Stimulated activated CD8-positive, alpha-beta memory T cell treated with anti-CD3 and anti-CD28 coated beads, Interleukin-15, amount 100 ng/mL, for 1 hour (primary cell): ENCODE results near the gene ANKMY1.

Source experiments
- DNase-seq: peaks from one replicate; pipeline ENCODE4 v3.0.0-alpha.2; 2020; ENCODE audit warnings: low read depth

Gene ANKMY1

DNA sequence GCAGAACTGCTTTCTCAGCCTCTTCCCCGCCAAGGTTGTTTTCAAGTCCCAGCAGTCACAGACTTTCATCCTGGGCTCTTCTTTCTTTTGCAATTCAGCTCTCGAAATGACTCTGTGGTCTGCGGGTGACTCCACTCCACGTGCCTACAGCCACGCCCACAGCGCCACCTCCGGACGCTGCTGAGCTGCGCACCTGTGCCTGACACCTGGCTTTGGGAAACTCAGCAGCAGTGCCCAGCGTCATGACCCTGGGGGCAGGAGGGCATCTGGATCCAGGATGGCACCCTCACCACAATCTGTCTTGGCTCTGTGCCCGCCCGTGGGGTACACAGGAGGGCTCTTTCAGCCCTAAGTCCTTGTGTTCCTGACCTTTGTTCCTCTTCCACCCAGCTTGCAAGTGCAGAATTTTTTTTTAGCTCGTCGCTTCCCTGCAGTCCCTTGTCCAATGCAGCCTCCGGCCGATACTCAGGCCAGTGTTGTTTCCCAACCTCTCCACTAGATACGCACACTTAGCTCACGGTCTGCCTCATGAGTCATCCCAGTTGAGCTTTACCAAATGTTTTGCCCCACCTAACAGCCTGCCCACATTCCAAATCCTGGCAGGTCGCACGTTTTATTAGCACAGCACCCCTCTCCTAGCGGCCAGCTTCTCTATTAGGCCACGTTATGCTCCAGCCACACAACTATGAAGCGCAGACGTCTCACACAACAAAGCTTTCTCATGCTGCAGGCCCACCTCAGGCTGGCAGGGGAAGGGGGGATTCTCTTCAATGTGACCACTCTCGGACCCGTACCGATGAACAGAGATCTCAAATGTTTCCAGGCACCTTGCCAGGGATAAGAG is 22.2 kb upstream of the ANKMY1 start:
- DNase-seq, result no peak

DNA sequence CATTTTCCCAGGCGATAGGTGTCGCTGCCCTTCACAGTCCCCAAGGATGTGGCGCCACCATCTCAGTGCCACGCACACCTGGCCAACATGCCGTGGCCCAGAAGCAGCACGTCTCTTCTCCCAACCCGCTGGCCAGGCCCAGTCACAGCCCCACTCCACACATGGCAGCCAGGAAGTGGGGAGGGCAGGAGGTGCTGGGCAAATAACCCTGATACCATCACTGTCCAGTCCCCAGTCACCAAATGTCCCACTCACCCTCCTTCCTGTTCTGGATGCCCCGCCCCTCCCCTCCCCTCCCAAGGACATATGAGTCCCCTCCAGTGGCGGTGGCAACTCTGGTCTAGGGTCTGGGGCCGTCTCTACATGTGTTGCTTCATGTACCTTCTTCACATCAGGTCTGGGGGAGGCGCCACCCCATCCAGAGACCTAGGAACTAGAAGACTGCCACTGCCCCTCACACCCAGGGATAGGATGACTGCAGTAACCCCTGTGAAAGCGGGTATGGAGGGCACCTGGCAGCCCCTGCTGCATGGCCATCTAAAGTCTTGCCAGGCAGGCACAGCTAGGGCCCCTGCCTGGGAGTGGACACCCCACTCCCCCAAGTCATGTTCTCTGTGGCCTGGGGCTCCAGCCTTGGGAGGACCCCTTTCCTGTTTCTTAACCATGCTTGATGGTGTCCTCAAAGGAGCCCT is 21.4 kb upstream of the ANKMY1 start:
- no peak for DNase-seq

DNA sequence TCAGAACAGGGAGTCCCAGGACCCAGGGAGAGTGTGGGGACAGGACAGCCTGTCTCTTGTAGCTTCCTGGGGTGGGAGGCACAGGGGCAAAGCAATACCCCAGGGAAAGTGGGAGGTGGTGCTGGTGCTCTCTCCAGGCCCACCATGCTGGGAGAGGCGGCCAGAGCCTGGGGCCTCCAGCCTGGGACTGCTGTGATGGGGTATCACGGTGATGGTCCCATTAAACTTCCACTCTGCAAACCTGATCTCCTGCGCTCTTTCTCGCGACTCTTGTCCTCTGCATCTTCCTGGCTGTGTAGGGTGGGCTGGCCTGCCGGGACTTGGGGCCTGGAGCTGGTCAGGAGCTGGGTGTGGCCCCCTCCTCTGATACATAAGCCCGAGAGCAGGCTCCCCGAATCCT is 20.7 kb upstream of the ANKMY1 start:
- no peak for DNase-seq

DNA sequence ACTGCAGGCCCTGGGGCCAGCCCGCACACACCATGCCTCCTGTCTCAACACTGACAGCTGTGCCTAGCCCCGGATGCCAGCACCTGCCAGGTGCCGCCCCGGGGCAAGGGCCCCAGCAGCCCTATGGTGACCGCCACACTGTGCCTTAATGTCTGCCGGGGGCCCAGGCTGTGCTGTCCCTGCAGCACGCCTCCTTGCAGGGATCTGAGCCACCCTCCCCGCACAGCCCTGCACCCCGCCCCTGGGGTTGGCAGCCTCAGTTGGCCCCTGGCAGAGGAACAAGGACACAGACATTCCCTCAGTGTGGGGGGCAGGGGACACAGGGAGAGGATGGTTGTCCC is 20.3 kb upstream of the ANKMY1 start:
- no peak for DNase-seq

DNA sequence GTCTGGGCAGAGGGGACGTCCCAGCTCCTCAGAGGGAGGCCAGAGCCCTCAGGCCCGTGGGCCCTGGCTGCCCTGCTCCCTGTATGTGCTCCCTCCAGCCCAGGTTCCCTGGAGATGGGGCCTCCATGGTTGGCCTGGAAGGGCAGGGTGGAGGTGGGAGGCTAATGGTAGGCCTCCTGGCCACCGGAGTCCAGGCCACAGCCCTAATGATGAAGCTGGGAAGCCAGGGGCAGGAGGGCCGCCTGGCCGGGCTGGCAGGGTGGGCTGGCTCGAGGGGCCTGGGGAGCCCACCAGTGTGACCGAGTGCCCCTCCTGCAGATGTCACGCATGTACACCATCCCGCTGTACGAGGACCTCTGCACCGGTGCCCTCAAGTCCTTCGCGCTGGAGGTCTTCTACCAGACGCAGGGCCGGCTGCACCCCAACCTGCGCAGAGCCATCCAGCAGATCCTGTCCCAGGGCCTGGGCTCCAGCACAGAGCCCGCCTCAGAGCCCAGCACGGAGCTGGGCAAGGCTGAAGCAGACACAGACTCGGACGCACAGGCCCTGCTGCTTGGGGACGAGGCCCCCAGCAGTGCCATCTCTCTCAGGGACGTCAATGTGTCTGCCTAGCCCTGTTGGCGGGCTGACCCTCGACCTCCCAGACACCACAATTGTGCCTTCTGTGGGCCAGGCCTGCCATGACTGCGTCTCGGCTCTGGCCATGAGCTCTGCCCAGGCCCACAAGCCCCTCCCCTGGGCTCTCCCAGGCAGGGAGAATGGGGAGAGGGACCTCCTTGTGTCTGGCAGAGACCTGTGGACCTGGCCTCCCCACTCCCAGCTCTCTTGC is 19.7 kb upstream of the ANKMY1 start:
- DNase-seq, result no peak

DNA sequence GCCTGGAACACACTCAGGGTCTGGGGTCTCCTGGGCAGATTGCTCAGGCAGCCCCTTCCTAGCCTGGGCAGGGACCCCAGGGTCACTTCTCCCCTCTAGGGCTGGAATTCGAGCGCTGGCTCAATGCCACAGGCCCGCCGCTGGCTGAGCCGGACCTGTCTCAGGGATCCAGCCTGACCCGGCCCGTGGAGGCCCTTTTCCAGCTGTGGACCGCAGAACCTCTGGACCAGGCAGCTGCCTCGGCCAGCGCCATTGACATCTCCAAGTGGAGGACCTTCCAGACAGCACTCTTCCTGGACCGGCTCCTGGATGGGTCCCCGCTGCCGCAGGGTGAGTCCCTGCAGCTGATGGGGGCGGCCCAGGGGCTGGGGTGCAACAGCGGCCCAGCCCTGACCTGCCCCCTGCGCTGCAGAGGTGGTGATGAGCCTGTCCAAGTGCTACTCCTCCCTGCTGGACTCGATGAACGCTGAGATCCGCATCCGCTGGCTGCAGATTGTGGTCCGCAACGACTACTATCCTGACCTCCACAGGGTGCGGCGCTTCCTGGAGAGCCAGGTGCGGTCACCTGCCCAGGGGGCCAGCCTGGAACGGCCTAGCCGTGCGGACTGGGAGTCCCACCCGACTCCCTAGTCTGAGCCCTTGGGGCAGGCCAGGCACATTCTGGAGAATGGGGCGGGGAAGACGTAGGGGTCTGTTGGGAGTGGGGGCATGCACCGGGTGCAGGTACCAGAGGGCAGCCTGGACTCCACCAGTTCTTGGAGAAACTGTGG is 18.8 kb upstream of the ANKMY1 start:
- DNase-seq, result no peak

DNA sequence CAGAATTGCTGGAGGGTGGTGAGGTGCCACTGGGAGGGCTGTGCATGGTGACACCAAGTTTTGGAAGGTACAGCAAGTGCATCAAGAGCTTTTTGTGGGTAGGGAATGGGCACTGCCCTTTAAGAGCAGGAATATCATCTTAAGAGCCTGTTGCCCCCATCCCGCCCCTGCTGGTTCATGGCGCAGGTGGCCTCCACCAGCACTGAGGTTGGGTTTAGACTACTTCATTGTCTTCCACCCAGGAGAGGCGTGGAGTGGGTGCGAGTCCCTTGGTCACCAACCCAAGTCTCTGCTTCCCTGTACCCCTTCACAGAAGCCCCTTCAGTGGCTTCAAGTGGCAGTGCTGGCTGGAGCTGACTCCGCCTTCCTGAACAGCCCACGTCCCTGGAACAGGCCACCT is 18.2 kb upstream of the ANKMY1 start:
- DNase-seq, result no peak

DNA sequence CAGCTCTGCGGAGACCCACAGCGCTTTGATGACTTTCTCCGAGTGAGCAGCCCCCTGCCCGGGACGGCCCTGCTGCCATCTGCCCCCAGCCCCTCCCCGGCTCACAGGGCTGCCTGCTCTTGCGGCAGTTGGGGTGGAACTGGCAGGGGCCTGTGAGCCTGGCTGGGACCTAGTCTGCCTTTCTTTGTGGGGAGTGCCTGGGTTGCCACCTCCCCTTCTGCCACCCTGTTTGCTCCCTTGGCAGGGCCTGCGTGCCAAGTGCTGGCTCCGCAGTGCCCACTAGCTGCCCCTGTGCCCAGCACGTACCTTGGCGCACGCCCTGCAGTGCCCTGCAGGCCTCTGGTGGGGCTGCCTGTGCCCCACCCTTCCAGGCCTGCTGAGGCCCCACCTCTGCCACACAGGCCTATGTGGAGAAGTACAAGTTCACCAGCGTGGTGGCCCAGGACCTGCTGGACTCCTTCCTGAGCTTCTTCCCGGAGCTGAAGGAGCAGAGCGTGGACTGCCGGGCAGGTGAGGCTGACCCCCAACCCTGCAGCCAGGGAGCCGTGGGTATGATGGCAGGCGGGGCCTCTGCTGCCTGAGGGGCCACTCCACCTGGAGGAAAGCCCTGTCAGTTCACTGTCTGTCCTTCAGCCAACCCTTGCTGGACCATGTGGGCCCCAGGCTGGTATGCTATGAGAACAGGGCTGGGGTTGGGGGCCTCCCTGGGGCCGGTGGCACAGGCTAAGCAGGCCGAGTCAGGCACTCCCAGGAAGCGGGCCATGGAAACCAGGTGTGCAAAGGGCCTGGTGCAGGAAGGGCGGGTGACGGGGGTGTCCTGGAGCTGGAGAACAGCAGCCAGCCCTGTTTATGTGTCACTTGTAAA is 17.5 kb upstream of the ANKMY1 start:
- DNase-seq, result no peak

DNA sequence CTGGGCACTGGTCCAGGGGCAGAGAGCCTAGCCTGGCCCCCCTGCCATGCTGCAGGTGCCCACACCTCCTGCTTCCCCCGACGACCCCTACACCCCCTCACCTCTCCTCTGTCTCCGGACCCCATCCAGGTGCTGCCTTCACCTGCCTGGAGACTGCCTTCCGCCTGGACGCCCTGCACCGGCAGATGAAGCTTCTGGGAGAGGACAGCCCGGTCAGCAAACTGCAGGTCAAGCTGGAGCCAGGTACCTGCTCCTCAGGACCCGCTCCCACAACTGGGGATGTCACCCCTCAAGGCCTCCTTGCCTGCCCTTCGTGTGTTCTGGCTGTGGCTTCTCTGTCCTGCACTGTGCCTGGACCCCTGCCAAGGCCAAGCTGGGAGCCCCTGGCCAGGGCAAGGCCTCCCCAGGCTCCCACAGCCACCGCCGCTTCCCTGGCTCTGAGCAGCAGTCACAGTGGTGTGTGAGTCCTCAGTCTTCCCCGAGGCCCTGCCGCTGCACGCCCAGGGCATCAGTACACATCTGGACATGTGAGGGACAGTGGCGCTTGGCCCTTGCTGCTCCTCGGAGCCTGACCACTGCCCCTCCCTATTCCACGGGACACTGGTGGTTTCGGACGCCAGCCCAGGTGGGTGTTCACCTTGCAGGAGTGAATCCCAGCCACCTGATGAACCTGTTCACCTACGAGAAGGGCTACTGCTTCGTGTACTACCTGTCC is 16.8 kb upstream of the ANKMY1 start:
- no peak for DNase-seq

DNA sequence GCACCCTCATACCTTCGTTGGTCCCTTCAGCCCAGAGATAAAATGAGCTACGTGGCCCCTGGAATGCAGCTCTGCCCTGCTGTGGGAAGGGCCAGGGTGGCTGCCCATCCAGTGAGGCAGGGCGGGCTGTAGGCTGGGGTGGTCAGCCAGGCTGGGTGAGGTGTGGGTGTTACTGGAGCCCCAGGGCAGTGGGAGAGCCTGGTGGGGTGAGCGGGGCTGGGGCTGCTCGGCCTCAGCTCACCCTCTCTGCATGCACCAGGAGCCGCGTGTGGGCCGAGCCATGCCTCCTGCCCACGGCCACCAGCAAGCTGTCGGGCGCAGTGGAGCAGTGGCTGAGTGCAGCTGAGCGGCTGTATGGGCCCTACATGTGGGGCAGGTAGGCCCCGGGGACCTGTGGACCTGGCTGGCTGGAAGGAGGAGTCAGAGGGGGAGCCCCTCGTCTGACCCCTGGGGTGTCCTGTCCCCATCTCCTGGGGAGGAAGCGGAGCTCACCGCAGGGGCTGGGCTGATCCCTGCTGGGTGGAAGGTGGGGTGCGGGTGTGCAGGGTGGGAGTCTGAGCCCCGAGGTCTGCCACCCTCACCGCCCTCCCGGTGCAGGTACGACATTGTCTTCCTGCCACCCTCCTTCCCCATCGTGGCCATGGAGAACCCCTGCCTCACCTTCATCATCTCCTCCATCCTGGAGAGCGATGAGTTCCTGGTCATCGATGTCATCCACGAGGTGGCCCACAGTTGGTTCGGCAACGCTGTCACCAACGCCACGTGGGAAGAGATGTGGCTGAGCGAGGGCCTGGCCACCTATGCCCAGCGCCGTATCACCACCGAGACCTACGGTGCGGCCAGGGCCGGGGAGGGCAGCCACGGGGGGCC is 16.0 kb upstream of the ANKMY1 start:
- no peak for DNase-seq

DNA sequence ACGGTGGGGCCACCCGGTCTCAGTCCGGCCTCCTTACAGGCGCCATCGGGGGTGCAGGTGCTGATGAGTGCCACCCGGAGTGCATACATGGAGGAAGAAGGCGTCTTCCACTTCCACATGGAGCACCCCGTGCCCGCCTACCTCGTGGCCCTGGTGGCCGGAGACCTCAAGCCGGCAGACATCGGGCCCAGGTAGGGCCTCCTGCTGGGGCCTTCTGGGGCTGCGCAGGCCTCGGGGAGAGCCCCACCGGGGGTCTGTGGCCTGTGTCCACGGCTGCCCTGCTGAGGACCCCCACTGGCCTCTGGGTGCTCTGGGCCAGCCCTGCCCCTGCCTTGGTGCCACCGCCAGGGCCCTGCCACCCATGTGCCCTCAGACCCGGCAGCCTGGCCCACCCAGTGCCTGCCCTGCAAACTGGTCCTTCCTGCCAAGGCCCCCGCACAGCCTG is 15.3 kb upstream of the ANKMY1 start:
- DNase-seq, result no peak

DNA sequence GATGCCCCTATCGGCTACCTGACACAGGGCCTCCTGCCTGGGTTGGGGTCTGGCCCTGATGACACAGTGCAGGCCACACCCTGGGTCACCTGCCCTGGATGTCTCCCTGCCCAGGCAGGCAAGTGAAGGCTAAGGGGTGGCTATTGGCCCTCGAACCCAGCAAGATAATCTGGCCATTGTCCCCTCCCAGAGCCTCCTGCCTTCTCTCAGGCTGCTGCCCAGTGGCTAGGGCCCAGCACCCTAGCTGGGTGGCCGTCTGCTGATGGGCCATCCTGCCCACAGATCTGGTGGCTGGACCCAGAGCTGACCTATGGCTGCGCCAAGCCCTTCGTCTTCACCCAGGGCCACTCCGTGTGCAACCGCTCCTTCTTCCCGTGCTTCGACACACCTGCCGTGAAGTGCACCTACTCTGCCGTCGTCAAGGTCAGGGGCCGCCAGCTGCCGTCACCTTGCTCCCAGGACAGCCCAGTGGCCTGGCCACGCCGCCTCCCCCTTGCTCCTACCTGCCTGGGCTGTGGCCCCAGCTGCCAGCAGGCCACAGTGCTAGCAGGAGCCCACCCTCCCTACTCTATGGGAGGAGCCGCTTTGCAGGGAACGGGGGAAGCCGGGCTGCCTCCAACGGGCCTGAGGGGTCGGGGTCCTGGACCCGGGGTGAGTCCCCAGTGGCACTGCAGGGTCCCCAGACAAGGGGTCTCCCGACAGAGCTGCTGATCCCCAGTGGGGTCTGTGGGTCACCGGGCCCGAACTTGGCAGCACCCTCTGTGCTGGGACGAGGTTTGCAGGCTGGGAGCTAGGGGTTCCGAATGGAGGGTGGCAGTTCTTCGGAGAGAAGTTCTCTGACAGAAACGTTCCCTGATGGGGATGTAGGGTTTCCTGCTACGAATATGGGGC is 14.6 kb upstream of the ANKMY1 start:
- no peak for DNase-seq

DNA sequence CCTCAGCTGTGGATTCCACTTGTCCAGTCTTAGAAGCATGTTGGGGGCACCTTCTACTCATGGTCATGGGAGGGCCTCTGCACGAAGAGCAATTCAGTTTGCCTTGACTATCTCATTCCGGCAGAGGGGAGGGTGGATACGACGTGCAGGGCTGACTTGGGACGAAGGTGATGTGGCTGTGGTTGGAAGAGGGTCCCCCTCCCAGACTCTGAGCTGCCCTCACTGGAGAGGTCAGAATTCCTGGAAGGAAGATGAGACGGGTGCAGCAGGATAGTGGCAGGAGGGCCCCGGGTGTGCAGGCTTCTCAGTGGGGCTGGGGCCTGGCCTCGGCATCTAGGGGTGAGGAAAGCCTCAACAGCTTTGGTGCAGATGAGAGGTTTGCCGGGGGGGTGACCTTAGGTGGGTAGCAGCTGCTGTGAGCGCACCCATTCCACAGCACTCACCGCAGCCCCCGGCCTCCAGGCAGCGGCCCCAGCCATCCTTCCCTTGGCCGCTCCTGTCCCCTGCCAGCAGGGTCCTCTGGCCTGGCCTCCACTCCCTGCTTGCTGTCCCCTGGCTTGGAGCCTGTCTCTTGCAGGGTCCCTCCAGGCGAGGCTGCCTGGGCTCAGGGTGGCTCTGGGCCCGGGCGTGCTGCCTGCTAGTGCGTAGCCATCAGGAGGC is 13.7 kb upstream of the ANKMY1 start:
- no peak for DNase-seq

DNA sequence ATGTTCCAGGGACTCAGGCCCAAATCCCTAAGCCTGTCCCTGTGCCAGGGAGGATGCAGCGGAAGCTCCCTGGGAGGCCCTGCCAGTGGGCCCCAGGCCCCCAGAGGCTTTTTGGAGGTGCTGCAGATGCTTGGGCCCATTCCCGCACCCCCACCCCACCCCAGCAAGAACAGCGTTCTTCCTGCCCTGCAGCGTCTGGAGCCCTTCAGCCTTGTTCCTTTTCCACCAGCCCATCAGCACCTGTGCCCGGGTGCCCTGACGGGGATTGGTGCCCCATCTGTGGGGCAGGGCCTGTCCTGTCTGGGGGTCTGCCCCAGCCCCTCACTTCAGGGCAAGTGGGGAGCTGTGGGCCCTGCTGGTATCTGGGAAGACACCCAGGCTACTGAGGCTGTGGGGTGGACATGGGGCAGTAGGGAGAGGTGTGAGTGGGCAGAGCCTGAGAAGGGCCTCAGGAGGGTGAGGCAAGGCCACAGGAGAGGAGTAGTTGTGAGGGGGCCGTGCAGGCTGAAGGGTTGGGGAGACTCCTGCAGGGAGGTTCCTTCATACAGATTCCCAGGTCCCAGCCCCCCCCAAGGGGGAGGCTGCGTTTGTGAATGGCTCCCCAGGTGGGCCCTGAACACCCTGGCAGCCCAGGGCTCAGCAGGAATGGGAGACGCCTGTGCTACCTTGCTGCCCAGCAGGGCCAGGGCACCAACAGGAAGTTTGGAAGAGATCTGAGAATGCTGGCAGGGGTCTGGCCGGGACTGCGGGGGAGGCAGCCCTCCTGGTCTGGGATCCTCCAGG is 12.9 kb upstream of the ANKMY1 start:
- no peak for DNase-seq

DNA sequence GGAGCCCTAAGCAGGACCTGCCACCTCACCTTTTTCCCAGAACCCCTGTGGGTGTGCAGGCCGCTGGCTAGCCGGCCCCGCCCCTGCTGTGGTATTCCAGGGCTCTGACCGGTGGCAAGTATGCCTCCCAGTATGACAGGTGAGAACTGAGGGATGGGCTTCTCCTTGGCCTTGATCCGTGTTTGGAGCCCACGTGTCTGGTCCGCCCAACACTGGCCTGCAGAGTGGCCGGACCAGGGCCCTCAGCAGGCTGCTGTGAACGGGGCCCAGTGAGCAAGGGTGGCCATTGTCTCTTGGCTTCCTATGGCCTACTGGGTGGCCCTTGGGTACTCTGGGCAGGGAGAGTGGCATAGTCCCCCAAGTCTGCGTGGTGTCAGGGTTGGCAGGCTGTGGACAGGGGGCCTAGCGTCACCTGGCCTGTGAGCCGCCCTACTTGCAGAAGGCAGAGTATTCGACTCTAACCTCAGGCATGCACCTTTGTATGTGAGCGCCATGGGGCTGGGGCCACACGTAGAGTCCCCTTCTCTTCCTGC is 12.3 kb upstream of the ANKMY1 start:
- no peak for DNase-seq

DNA sequence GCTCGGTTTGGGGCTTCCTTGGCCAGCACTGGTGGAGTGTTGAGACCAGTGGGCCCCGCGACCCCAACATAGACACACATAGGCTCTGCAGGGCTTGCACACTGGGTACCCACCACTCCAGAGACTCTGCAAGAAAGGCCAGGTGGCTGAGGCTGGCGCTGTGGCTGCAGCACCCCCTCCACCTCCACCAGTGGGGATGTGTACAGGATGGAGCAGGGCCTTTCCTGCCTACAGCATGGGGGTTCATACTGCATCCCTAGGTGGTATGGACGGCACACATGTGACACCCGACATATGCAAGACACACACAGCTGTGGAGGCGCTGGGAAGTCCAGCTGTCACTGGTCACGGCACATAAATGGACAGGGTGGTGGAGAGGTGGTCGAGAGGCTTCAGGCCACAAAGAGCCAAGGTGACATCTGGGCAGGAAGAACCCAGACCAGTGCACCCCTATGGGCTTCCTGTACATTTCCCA is 11.8 kb upstream of the ANKMY1 start:
- no peak for DNase-seq
